PC-9 (cell line): Measurements from ENCODE around the gene FURIN.

Source experiments
- CTCF ChIP-seq: fragments of 200-600 bp; sonication (generic); conservative IDR thresholded peaks from 2 replicates; pipeline ENCODE4 v1.6.1; 2017; ENCODE audit warnings: mixed run types, antibody characterized with exemption, mild to moderate bottlenecking, moderate library complexity
- EZH2 ChIP-seq: fragments of 200-600 bp; sonication (generic); IDR thresholded peaks from 2 replicates; pipeline ENCODE4 v1.8.0; 2017; ENCODE audit warnings: antibody characterized with exemption, low read depth

DNA sequence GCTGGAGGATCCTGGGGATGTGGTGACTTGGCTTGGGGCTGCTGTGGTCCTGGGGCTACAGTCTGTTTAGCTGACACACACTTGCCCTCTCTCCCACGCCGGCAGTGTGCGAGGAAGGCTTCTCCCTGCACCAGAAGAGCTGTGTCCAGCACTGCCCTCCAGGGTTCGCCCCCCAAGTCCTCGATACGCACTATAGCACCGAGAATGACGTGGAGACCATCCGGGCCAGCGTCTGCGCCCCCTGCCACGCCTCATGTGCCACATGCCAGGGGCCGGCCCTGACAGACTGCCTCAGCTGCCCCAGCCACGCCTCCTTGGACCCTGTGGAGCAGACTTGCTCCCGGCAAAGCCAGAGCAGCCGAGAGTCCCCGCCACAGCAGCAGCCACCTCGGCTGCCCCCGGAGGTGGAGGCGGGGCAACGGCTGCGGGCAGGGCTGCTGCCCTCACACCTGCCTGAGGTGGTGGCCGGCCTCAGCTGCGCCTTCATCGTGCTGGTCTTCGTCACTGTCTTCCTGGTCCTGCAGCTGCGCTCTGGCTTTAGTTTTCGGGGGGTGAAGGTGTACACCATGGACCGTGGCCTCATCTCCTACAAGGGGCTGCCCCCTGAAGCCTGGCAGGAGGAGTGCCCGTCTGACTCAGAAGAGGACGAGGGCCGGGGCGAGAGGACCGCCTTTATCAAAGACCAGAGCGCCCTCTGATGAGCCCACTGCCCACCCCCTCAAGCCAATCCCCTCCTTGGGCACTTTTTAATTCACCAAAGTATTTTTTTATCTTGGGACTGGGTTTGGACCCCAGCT, 13.0 kb downstream of the FURIN start:
- no peak for TF ChIP-seq CTCF
- no peak for TF ChIP-seq EZH2
